Measurements from ENCODE around the gene ZNF487. TPM values are rescaled to one million over a fixed set of nuclear protein-coding genes. Genes with fewer than 3 reads are reported as not detected.
A peak's percentile ranks its signal among the peaks of the same experiment; 100 is the strongest.

The ZNF487 gene
- total and polyA plus RNA-seq, 2 of the 13 experiments (the other 11 are each of a cell fraction or from before 2014, with no cell fraction given) = 7.4 to 8.8 TPM

DNA sequence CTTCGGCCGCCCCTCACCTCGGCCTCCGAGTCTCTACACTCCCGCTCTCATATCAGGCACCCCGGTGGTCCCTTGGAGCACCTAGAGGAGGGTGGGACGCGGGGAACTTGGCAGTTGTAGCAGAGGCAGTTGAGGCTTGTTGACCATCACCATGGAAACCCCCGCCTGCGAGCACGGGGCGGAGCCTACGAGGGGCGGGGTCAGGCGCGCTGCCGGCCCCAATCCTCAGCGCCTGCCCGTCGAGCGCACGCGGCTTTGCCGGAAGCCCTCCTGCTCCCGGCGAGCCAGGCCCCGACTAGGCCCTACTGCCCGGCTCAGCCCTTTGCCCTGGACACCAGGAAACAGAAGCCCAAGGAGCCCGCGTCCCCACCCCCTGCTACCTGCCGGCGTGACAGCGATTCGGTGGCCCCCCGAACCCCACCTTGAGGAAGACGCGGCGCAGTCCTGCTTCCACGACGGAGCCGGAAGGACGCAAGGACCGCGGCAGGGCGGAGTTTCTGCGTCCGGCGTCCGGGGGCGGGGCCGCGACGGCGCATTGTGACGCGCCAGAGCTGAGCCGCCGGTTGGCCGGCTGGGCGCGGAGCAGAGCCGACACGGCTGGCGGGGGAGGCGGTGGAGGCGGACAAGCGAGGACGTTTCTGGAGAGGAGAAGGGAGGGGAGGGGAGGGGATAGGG lies 28.1 kb upstream of the ZNF487 start, which contains the start of gene HNRNPF (continued):
- TF ChIP-seq ZNF337 (CRISPR knock-in tag; IDR thresholded peaks at IDR 0.05; ENCODE audit: borderline replicate concordance, low read depth) (no peak), RNF2 (conservative IDR thresholded peaks at IDR 0.05; ENCODE audit: low read depth) (peak; percentile 99), CENPX (CRISPR knock-in tag; IDR thresholded peaks at IDR 0.05) (no peak), POLR2AphosphoS5 (IDR thresholded peaks at IDR 0.05; ENCODE audit: low read depth, low read length) (peak; percentile 76), NCOA5 (CRISPR knock-in tag; IDR thresholded peaks at IDR 0.05) (no peak), ZNF333 (CRISPR knock-in tag; IDR thresholded peaks at IDR 0.05; ENCODE audit: borderline replicate concordance) (no peak), RFXAP (CRISPR knock-in tag; IDR thresholded peaks at IDR 0.05; ENCODE audit: borderline replicate concordance) (peak; percentile 82; the same call in 1 of the 2 replicates), SRF (IDR thresholded peaks at IDR 0.05; ENCODE audit: low read depth, low read length) (no peak), SALL2 (CRISPR knock-in tag; IDR thresholded peaks at IDR 0.05) (peak; percentile 82; the same call in 1 of the 2 replicates), FOXA1 (IDR thresholded peaks at IDR 0.05) (no peak), FOXA1 (CRISPR knock-in tag; IDR thresholded peaks at IDR 0.05) (peak; percentile 73), SIN3B (IDR thresholded peaks at IDR 0.05; ENCODE audit: low read length) (no peak), NFRKB (IDR thresholded peaks at IDR 0.05) (no peak), WIZ (CRISPR knock-in tag; IDR thresholded peaks at IDR 0.05) (peak; percentile 50; the same call in 1 of the 2 replicates), ZFAT (CRISPR knock-in tag; conservative IDR thresholded peaks at IDR 0.05) (0 out of 2 replicates have a peak, but pooled peaks have one; percentile 46), MAZ (IDR thresholded peaks at IDR 0.05; ENCODE audit: borderline replicate concordance, low read depth, low read length) (peak; percentile 82; the same call in 1 of the 2 replicates), MAZ (CRISPR knock-in tag; IDR thresholded peaks at IDR 0.05; ENCODE audit: low read depth) (peak; percentile 83; the same call in 1 of the 2 replicates), PCBP1 (IDR thresholded peaks at IDR 0.05; ENCODE audit: borderline replicate concordance, low read depth, low read length) (no peak), CHCHD3 (CRISPR knock-in tag; IDR thresholded peaks at IDR 0.05) (peak; percentile 85; the same call in 1 of the 2 replicates), CBFB (CRISPR knock-in tag; IDR thresholded peaks at IDR 0.05) (peak; percentile 78)
- TF ChIP-seq, protein P1, sequence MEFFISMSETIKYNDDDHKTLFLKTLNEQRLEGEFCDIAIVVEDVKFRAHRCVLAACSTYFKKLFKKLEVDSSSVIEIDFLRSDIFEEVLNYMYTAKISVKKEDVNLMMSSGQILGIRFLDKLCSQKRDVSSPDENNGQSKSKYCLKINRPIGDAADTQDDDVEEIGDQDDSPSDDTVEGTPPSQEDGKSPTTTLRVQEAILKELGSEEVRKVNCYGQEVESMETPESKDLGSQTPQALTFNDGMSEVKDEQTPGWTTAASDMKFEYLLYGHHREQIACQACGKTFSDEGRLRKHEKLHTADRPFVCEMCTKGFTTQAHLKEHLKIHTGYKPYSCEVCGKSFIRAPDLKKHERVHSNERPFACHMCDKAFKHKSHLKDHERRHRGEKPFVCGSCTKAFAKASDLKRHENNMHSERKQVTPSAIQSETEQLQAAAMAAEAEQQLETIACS (CRISPR knock-in tag; IDR thresholded peaks at IDR 0.05) = peak; percentile 65
- TF ChIP-seq, protein P2, sequence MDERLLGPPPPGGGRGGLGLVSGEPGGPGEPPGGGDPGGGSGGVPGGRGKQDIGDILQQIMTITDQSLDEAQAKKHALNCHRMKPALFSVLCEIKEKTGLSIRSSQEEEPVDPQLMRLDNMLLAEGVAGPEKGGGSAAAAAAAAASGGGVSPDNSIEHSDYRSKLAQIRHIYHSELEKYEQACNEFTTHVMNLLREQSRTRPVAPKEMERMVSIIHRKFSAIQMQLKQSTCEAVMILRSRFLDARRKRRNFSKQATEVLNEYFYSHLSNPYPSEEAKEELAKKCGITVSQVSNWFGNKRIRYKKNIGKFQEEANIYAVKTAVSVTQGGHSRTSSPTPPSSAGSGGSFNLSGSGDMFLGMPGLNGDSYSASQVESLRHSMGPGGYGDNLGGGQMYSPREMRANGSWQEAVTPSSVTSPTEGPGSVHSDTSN (CRISPR knock-in tag; IDR thresholded peaks at IDR 0.05) = no peak
- TF ChIP-seq, protein P3, sequence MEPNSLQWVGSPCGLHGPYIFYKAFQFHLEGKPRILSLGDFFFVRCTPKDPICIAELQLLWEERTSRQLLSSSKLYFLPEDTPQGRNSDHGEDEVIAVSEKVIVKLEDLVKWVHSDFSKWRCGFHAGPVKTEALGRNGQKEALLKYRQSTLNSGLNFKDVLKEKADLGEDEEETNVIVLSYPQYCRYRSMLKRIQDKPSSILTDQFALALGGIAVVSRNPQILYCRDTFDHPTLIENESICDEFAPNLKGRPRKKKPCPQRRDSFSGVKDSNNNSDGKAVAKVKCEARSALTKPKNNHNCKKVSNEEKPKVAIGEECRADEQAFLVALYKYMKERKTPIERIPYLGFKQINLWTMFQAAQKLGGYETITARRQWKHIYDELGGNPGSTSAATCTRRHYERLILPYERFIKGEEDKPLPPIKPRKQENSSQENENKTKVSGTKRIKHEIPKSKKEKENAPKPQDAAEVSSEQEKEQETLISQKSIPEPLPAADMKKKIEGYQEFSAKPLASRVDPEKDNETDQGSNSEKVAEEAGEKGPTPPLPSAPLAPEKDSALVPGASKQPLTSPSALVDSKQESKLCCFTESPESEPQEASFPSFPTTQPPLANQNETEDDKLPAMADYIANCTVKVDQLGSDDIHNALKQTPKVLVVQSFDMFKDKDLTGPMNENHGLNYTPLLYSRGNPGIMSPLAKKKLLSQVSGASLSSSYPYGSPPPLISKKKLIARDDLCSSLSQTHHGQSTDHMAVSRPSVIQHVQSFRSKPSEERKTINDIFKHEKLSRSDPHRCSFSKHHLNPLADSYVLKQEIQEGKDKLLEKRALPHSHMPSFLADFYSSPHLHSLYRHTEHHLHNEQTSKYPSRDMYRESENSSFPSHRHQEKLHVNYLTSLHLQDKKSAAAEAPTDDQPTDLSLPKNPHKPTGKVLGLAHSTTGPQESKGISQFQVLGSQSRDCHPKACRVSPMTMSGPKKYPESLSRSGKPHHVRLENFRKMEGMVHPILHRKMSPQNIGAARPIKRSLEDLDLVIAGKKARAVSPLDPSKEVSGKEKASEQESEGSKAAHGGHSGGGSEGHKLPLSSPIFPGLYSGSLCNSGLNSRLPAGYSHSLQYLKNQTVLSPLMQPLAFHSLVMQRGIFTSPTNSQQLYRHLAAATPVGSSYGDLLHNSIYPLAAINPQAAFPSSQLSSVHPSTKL (CRISPR knock-in tag; IDR thresholded peaks at IDR 0.05) = 0 out of 2 replicates have a peak, but pooled peaks have one; percentile 42

Data from HepG2 (cell line).